Skeletal muscle cell (primary cell): ENCODE data around the gene KSR2.

Experiments used
- DNase-seq: peaks from one replicate; pipeline ENCODE4 v3.0.0-alpha.2; 2010; ENCODE audit warnings: low read depth
- H3K4me3 ChIP-seq: 2 replicates; pipeline ENCODE4 v1.5.1; 2011; ENCODE audit warnings: low read depth, mild to moderate bottlenecking, control low read depth, low read length, moderate library complexity

KSR2 gene

DNA sequence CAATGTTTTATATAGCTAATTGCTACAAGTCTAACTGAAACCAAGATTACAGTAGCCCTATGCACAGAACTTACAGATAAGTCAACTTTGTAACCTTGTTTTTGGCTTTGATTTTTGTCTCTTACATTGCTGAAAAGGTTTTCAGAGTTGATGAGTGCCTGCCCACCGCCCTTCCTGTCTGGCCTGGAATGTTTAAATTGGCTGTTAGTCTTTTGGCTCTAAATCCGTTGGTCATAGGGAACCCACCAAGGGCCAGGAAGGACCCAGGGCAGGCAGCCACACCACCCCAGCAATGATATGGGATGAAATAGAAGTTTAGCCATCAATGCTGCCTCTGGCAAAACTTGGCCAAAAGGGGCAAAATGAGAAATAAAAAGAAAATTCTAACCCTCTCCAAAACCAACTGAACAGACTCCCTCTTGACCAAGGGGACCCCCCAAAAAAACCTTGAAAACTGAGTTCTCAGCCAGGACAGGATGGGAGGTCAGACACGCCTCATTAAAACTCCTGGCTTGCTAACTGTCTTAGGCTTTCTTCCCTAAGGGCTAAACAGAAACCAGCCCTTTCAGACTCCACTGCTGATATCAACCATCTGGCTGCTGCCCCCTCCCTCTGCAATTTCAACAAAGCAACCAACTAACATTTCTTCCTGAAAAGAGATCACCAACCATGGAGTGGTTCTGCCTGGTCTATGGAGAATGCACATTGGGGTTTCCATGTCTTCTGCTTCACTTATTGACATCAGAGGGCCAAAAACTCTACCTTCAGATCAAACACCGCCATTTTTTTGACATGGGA lies 365.3 kb downstream of the KSR2 start:
- H3K4me3 ChIP-seq = no peak overlapping the region
- no peak for DNase-seq

- H3K4me3 ChIP-seq = no peak overlapping the region
- no peak for DNase-seq
Measured at GRCh38 chr12:117599849-117600248, 368.9 kb downstream of the KSR2 start.

GRCh38 chr12:117596968-117597367 lies 371.8 kb downstream of the KSR2 start:
- no peak overlapping the region for H3K4me3 ChIP-seq
- no peak for DNase-seq

- H3K4me3 ChIP-seq = no peak overlapping the region
- DNase-seq = no peak
Measured at GRCh38 chr12:117595751-117596150, 373.0 kb downstream of the KSR2 start.

DNA sequence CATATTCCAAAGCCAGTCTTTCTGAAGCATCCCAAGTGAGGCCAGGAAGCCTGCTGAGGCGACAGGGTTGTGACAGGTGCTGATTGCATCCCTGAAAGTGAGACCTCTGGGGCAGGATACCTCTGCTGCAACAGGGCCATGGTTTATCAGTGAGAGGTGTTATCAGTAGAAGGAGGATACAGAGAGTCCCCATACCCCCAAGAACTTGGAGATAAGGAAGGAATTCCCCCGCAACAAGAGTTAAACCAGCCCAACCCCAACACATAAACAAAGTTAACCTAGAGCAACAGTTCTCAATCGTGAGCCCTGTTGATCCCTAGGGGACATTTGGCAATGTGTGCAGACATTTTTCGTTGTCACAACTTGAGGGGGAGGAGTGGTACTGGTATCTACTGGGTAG lies 374.3 kb downstream of the KSR2 start:
- DNase-seq = no peak

GRCh38 chr12:117593815-117594400 lies 374.9 kb downstream of the KSR2 start:
- DNase-seq = no peak
- no peak overlapping the region for H3K4me3 ChIP-seq

More for the DNA sequence above, 374.3 kb downstream of the KSR2 start:
- H3K4me3 ChIP-seq = no peak overlapping the region

DNA sequence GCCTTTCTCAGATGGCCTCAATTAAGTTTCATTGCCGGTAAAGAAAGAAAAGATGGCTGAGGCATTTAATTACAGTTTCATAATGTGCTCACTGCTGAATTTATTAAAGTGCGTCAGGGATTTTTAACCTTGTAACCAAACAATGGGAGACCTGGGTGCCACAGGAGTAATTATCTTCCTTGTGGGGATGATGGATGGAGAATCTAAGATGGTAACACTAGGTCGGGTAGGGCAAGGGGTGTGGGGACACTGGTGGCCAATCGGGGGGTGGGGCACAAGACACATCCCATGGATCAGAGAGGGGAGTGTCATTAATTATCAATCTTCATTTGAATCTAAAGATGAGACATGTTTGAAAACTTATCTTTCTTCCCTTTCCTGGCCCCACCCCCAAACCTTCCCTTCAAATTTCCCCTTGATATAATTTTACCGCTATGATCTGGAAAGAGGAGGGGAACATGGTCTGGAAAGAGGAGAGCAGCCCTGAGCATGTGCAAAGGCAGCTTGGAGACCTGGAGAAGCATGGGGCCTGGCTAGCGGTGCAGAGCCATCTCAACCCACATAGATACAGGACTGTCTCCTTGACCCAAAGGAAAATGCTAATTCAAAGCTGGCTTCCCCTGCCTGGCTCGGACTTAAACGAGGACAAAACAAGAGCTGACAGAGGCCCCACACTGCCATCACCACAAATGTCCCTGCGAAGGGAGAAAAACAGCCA lies 376.0 kb downstream of the KSR2 start:
- no peak for DNase-seq
- no peak overlapping the region for H3K4me3 ChIP-seq

DNA sequence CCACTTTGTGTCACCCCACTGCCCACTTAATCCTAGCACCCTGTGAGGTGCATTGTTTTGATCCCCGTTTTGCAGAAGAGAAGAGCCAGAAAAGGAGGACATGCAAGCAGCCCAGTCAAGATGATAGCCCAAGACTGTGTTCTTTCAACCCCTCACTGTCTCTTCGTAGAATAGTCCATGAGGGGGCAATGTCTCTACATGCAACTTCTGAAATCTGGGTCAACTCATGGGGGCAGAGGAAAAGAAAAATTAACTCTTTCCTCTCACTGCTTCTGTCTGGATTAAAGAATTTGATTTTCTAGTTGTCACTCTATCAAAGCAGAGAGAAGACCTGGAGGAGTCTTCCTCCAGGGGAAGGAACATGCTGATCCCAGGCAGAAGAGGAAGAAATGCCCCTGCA lies 377.8 kb downstream of the KSR2 start:
- DNase-seq = no peak
- no peak overlapping the region for H3K4me3 ChIP-seq

- H3K4me3 ChIP-seq = no peak overlapping the region
- DNase-seq = no peak
Measured at GRCh38 chr12:117590386-117590785, 378.4 kb downstream of the KSR2 start.

DNA sequence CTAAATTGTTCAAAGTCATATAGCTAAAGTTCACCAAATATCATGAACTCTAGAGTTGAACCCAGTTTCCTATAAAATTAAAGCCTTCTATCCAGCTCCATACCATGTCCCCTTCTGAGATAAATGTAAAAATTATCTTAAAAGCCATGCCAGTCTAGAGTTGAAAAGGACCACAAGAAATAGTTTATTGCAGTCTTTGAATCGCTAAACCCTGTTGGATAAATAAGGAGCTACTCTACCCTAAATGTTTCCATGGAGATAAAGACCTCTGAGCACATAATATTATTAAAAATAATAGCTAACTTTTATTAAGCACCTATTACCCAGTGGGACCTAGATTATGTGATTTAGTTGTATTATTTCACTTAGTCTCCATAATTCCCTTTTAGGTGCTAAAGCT lies 379.8 kb downstream of the KSR2 start:
- DNase-seq = no peak

GRCh38 chr12:117587631-117588287 lies 381.0 kb downstream of the KSR2 start:
- DNase-seq = no peak
- no peak overlapping the region for H3K4me3 ChIP-seq

More for the DNA sequence above, 379.8 kb downstream of the KSR2 start:
- no peak overlapping the region for H3K4me3 ChIP-seq

GRCh38 chr12:117583677-117584225 lies 385.0 kb downstream of the KSR2 start:
- H3K4me3 ChIP-seq = no peak overlapping the region
- no peak for DNase-seq

- DNase-seq = no peak
- no peak overlapping the region for H3K4me3 ChIP-seq
Measured at GRCh38 chr12:117583092-117583491, 385.7 kb downstream of the KSR2 start.

DNA sequence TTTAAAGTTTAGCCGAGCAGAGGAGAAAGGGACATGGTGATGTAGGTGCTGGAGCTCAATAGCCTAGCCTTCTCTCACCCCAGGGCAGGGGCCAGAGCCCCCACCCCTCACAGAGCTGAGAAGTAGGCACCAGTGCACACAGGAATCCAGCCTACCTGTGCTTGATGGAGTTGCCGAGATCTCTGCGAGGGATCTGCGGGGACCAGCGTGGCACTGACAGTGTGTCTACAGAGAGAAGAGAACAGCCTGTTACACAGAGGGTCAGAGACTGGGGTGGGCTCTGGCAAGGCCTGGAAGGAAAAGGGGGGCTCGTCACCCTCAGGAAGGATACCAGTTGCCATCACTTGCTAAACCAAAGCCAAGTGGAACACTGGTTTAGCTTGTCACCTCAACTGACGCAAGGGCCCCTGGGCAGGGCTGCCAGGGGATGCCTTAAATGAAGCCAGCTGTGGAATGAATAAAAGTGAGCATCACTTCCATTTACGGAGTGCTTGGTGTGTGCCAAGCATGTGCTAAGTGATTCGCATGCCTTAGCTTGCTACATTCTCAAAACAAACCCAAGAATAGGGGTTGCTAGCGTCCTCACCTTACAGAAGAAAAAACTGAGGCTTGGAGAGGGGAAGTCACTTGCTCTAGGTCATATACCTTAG lies 386.5 kb downstream of the KSR2 start:
- no peak for DNase-seq
- no peak overlapping the region for H3K4me3 ChIP-seq

GRCh38 chr12:117580718-117581062 lies 388.1 kb downstream of the KSR2 start:
- no peak overlapping the region for H3K4me3 ChIP-seq
- no peak for DNase-seq

GRCh38 chr12:117580015-117580717 lies 388.6 kb downstream of the KSR2 start:
- no peak overlapping the region for H3K4me3 ChIP-seq
- no peak for DNase-seq

- no peak overlapping the region for H3K4me3 ChIP-seq
- no peak for DNase-seq
Measured at GRCh38 chr12:117577122-117577657, 391.6 kb downstream of the KSR2 start.

- DNase-seq = no peak
- no peak overlapping the region for H3K4me3 ChIP-seq
Measured at GRCh38 chr12:117576053-117576452, 392.7 kb downstream of the KSR2 start.

- no peak for DNase-seq
- H3K4me3 ChIP-seq = no peak overlapping the region
Measured at GRCh38 chr12:117574655-117575054, 394.1 kb downstream of the KSR2 start.
